ENCODE measurements around the gene TULP4. TPM values are rescaled to one million over a fixed set of nuclear protein-coding genes. Genes with fewer than 3 reads are reported as not detected.
A peak's percentile ranks its signal among the peaks of the same experiment; 100 is the strongest.

Gene TULP4
- polyA plus RNA-seq, 3 donors: 6.5 to 10.6 (median 7.9) TPM

DNA sequence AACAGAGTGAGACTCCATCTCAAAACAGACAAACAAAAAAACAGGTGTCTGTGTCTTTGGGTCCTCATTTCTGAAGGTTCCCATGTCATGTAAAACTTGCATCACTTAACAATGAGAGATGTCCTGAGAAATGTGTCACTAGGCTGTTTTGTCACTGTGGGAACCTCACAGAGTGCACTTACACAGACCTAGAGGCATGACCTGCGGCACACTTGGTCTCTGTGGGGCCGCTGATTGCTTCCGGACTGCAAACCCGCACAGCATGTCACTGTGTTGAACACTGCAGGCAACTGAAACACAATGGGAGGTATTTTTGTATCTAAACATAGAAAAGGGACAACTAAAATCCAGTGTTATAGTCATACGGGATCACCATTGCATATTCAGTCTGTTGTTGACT lies 205.3 kb downstream of the TULP4 start:
- Histone ChIP-seq H4K20me1 (ENCODE audit: insufficient read depth, low read length) (no peaks in the 10 kb centered on the region), H3K36me3 (replicated peaks in 1 of 2; ENCODE audit: control insufficient read depth in 1 of 2, insufficient read depth in 2 of 2, low read length in 2 of 2) (no peaks in the 10 kb centered on the region), H3K79me2 (ENCODE audit: insufficient read depth, low read length) (no peaks in the 10 kb centered on the region), H3K4me1 (ENCODE audit: control insufficient read depth in 1 of 2, insufficient read depth in 2 of 2, low read length in 2 of 2) (peaks cover 0 to 3% of the 10 kb centered on the region in 2 donors), H3K9ac (ENCODE audit: insufficient read depth, low read length, poor library complexity, severe bottlenecking) (no peak overlapping the region), H3K4me3 (replicated peaks in 1 of 3; ENCODE audit: low read depth in 2 of 3, low read length in 3 of 3) (no peak overlapping the region), H3K9me3 (replicated peaks in 1 of 2; ENCODE audit: control insufficient read depth in 1 of 2, insufficient read depth in 1 of 2, low read length in 2 of 2) (no peaks in the 10 kb centered on the region), H3K27me3 (ENCODE audit: control insufficient read depth in 2 of 2, insufficient read depth in 2 of 2, low read length in 2 of 2) (peaks cover 16 to 49% of the 10 kb centered on the region in 2 donors), H3K27ac (ENCODE audit: low read depth in 1 of 2, low read length in 2 of 2) (no peak overlapping the region), H3K4me2 (replicated peaks; ENCODE audit: extremely low read depth, low read length, poor library complexity, severe bottlenecking) (no peak overlapping the region), H2AFZ (ENCODE audit: insufficient read depth, low read depth, low read length, poor library complexity, severe bottlenecking) (no peak overlapping the region)
- Mint-ChIP-seq H3K27ac (no peak overlapping the region), H3K9me3 (peaks cover 0 to 1% (median 0%) of the 10 kb centered on the region in 7 donors), H3K4me3 (peak overlapping the region in 1 of 2 donors; percentile 78), H3K36me3 (peaks cover 0 to 4% of the 10 kb centered on the region in 2 donors), H3K27me3 (ENCODE audit: low read depth in 3 of 3) (peaks cover 37 to 53% (median 42%) of the 10 kb centered on the region in 3 donors), H3K4me1 (peaks cover 12% of the 10 kb centered on the region)
- DNase-seq: no peak
- TF ChIP-seq, protein P1, sequence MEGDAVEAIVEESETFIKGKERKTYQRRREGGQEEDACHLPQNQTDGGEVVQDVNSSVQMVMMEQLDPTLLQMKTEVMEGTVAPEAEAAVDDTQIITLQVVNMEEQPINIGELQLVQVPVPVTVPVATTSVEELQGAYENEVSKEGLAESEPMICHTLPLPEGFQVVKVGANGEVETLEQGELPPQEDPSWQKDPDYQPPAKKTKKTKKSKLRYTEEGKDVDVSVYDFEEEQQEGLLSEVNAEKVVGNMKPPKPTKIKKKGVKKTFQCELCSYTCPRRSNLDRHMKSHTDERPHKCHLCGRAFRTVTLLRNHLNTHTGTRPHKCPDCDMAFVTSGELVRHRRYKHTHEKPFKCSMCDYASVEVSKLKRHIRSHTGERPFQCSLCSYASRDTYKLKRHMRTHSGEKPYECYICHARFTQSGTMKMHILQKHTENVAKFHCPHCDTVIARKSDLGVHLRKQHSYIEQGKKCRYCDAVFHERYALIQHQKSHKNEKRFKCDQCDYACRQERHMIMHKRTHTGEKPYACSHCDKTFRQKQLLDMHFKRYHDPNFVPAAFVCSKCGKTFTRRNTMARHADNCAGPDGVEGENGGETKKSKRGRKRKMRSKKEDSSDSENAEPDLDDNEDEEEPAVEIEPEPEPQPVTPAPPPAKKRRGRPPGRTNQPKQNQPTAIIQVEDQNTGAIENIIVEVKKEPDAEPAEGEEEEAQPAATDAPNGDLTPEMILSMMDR (IDR thresholded peaks at IDR 0.05): no peak
- WGBS (ENCODE audit: insufficient coverage): 71% methylated on average over 2 of the region's 5 CpGs
- intact Hi-C loops (cut with micrococcal nuclease): no loop called here

DNA sequence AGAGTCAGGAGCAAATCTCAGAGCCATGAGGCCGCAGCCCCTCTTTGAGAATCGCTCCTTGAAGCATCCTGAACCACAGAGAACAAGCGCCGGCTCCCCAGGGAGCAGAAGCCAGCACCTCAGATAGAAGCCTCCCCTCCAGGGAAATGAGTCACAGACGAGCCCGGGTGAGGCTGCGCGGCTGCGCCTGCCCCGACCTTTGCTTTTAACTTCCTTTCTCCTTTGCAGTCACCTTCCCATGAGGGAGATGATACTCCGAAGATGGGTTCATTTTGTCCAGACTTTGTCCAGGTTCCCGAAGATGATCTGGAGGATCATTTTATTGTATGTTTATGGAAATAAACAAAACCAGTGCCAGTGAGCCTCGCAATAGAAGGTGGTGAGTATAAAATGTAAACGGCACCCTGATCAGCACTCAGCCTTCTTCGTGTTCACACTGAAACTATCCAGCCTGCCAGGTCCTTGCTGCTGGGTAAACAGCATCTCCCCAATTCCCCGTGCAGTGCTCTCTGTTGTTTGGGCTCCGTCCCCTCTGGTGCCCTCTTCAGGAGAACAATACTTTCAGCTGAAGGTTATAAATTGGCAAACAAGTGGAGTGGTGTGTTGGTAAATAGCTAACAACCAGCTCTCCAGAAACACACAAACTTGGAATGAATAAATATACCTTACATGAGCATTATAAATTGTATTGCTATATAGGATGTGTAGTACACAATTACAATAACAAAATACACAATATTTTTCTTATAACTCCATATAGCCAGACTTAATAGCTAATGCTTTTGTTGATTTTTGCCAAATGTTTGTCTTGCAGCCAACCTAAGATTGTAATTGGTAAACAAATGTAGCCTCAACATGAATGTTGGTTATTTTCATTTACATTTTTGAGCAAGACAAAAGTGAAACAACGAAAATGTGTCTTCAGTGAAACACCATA lies 206.2 kb downstream of the TULP4 start:
- Histone ChIP-seq H3K9ac (ENCODE audit: insufficient read depth, low read length, poor library complexity, severe bottlenecking) (no peak overlapping the region), H3K9me3 (replicated peaks in 1 of 2; ENCODE audit: control insufficient read depth in 1 of 2, insufficient read depth in 1 of 2, low read length in 2 of 2) (no peaks in the 10 kb centered on the region), H3K4me3 (replicated peaks in 1 of 3; ENCODE audit: low read depth in 2 of 3, low read length in 3 of 3) (no peak overlapping the region), H3K79me2 (ENCODE audit: insufficient read depth, low read length) (no peaks in the 10 kb centered on the region), H3K36me3 (replicated peaks in 1 of 2; ENCODE audit: control insufficient read depth in 1 of 2, insufficient read depth in 2 of 2, low read length in 2 of 2) (no peaks in the 10 kb centered on the region), H3K27ac (ENCODE audit: low read depth in 1 of 2, low read length in 2 of 2) (no peak overlapping the region), H2AFZ (ENCODE audit: insufficient read depth, low read depth, low read length, poor library complexity, severe bottlenecking) (no peak overlapping the region), H3K27me3 (ENCODE audit: control insufficient read depth in 2 of 2, insufficient read depth in 2 of 2, low read length in 2 of 2) (peaks cover 16 to 49% of the 10 kb centered on the region in 2 donors), H3K4me2 (replicated peaks; ENCODE audit: extremely low read depth, low read length, poor library complexity, severe bottlenecking) (no peak overlapping the region), H4K20me1 (ENCODE audit: insufficient read depth, low read length) (no peaks in the 10 kb centered on the region), H3K4me1 (ENCODE audit: control insufficient read depth in 1 of 2, insufficient read depth in 2 of 2, low read length in 2 of 2) (peaks cover 0 to 3% of the 10 kb centered on the region in 2 donors)
- TF ChIP-seq, protein P1 (IDR thresholded peaks at IDR 0.05): no peak
- peaks cover 12% of the 10 kb centered on the region for H3K4me1 Mint-ChIP-seq
- H3K36me3 Mint-ChIP-seq: peaks cover 0 to 4% of the 10 kb centered on the region in 2 donors
- peaks cover 0 to 2% (median 0%) of the 10 kb centered on the region in 7 donors for H3K9me3 Mint-ChIP-seq
- peak in 2 of 3 donors; percentile 1 to 24 for DNase-seq
- intact Hi-C loops (cut with micrococcal nuclease): no loop called here
- WGBS (ENCODE audit: insufficient coverage): 10% methylated on average over 4 of the region's 18 CpGs
- H3K4me3 Mint-ChIP-seq: peak overlapping the region in 1 of 2 donors; percentile 78
- H3K27me3 Mint-ChIP-seq (ENCODE audit: low read depth in 3 of 3): peaks cover 37 to 53% (median 42%) of the 10 kb centered on the region in 3 donors
- H3K27ac Mint-ChIP-seq: peak overlapping the region in 1 of 7 donors; percentile 51
